Testis (tissue), 3 donors: ENCODE results near the gene CFLAR. TPM values are rescaled to one million over a fixed set of nuclear protein-coding genes. Genes with fewer than 3 reads are reported as not detected.

Source experiments
- DNase-seq: peaks from one replicate; pipeline ENCODE4 v3.0.0-alpha.2; 2019
- H3K27ac ChIP-seq, 2 donors: fragments of 200-600 bp; sonication (generic); one replicate each; pipeline ENCODE4 v1.5.1; 2019
- H3K27me3 ChIP-seq: fragments of 200-600 bp; sonication (generic); one replicate; pipeline ENCODE4 v1.5.1; 2019
- H3K36me3 ChIP-seq: fragments of 200-600 bp; sonication (generic); one replicate; pipeline ENCODE4 v1.5.1; 2017; ENCODE audit warnings: low read depth; ENCODE audit errors: missing control alignments
- H3K4me1 ChIP-seq: fragments of 200-600 bp; sonication (generic); one replicate; pipeline ENCODE4 v1.5.1; 2019
- H3K4me3 ChIP-seq, 2 donors: fragments of 200-600 bp; sonication (generic); one replicate each; pipeline ENCODE4 v1.5.1; 2017 to 2019
- H3K9me3 ChIP-seq: fragments of 200-600 bp; sonication (generic); one replicate; pipeline ENCODE4 v1.5.1; 2017
- CTCF ChIP-seq, 3 experiments: fragments of 450-650 bp in 2 of 3; fragments of 200-600 bp in 1 of 3; sonication (generic) in 1 of 3; IDR thresholded peaks; one replicate each; pipeline ENCODE4 v1.5.1; 2016 to 2019; ENCODE audit warnings: antibody characterized with exemption in 3 of 3, mild to moderate bottlenecking in 2 of 3, moderate library complexity in 1 of 3
- POLR2A ChIP-seq: fragments of 450-650 bp; IDR thresholded peaks from one replicate; pipeline ENCODE4 v1.6.1; 2017; ENCODE audit warnings: antibody characterized with exemption, mild to moderate bottlenecking, moderate library complexity
- WGBS, 2 donors: methylation state at CpG; one replicate each; pipeline ENCODE4 v1.1.5; 2018; 5-methylcytosine and 5-hydroxymethylcytosine counted together
- intact Hi-C: fragments of 100-400 bp; cut with DNase I; formaldehyde crosslinking; loops from one replicate; pipeline ENCODE4 v1.15.1; 2023; ENCODE audit warnings: low total_unique reads
- polyA plus RNA-seq: library from polyadenylated mRNA; stranded (reverse); fragments of 350-450 nt; fragmentation: Illumina TruSeq; extraction: RNeasy Lipid Tissue Mini Kit (QIAGEN cat#74804); gene quantifications from one replicate; pipeline ENCODE4 v1.2.3, GENCODE V29; 2014; ENCODE audit warnings: low read depth, low replicate concordance; ENCODE audit not compliant: insufficient read depth
- total RNA-seq, 2 donors: library from RNA; depleted of rRNA; stranded (reverse); fragments of >200 nt; gene quantifications; one replicate each; pipeline ENCODE4 v1.2.3, GENCODE V29; 2016

Gene CFLAR
- total and polyA plus RNA-seq, 3 donors from 2014 or later, result 51.1 to 137 (median 117) TPM

GRCh38 chr2:201156640-201157039, 40.7 kb downstream of the CFLAR start:
- Histone ChIP-seq H3K36me3 (no peaks in the 10 kb centered on the region), H3K9me3 (no peaks in the 10 kb centered on the region), H3K4me3 (no peak overlapping the region), H3K27ac (no peak overlapping the region), H3K27me3 (no peaks in the 10 kb centered on the region), H3K4me1 (peaks cover 16% of the 10 kb centered on the region)
- WGBS, 2 donors, result 57 to 91% methylated on average over 1 of the region's 1 CpG
- TF ChIP-seq CTCF (IDR thresholded peaks at IDR 0.05), result no peak
- no peak for TF ChIP-seq POLR2A
- no peak for DNase-seq
- intact Hi-C loops, result loop anchor here (5.0 to 10.0 kb wide), 2 partner anchors 39 to 252 kb away; partner anchors contain the start of gene CFLAR

GRCh38 chr2:201157694-201158093, 41.7 kb downstream of the CFLAR start:
- peak overlapping the region; percentile 31 to 33 for H3K27ac ChIP-seq
- no peak overlapping the region for H3K4me3 ChIP-seq
- peaks cover 16% of the 10 kb centered on the region for H3K4me1 ChIP-seq
- no peak for TF ChIP-seq POLR2A
- no peak for TF ChIP-seq CTCF (IDR thresholded peaks at IDR 0.05)
- H3K36me3 ChIP-seq, result no peaks in the 10 kb centered on the region
- WGBS, 2 donors, result 55 to 65% methylated on average over 4 of the region's 4 CpGs
- H3K27me3 ChIP-seq, result no peaks in the 10 kb centered on the region
- no peaks in the 10 kb centered on the region for H3K9me3 ChIP-seq
- intact Hi-C loops, result loop anchor here (5.0 to 10.0 kb wide), 2 partner anchors 40 to 253 kb away; partner anchors contain the start of gene CFLAR
- DNase-seq, result no peak

DNA sequence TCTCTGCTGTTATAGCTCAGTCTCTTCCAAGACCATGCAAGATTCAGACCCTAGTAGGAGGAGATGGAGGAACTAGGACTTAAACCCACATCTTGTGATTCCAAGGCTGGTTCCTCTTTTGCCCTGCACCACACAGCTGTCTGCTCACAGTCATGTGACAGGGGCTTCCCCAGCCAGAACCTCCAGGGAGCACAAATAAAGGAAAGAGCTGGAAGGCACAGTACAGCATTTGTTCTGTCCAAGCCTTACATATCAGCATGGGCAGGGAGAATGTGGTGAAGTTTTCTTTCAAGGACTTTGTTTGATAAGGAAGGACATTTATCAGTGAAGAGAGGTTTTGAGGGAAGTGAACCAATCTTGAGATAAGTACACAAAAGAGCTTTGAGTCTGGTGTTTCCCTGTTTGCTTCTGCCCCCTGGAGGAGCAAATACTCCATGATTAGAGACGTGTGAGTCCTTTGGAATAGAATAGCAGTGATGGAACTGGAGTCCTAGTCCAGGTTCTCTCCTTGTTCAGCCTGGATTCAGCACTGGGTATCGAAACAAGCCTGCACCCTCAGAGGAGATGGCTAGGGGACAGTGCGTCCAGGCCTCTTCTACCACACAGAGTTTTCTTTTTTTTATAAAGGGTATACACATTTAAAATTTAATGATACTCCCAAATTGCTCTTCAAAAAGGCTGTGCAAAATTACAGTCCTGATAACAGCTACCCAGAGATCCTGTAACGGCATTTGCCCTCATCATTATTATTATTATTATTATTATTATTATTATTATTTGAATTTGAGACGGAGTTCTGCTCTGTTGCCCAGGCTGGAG, 42.4 kb downstream of the CFLAR start:
- Histone ChIP-seq H3K4me1 (peaks cover 16% of the 10 kb centered on the region), H3K27me3 (no peaks in the 10 kb centered on the region), H3K36me3 (no peaks in the 10 kb centered on the region), H3K9me3 (no peaks in the 10 kb centered on the region), H3K4me3 (no peak overlapping the region), H3K27ac (peak overlapping the region; percentile 31 to 33)
- peak; percentile 56 to 82 (median 76) for TF ChIP-seq CTCF (IDR thresholded peaks at IDR 0.05)
- no peak for TF ChIP-seq POLR2A
- intact Hi-C loops, result loop anchor here (5.0 to 10.0 kb wide), 2 partner anchors 41 to 254 kb away; partner anchors contain the start of gene CFLAR
- DNase-seq, result peak; percentile 91
- 45% methylated on average over 5 of the region's 5 CpGs for WGBS, 2 donors

GRCh38 chr2:201164166-201164565, 48.2 kb downstream of the CFLAR start:
- Histone ChIP-seq H3K27ac (no peak overlapping the region), H3K4me1 (no peaks in the 10 kb centered on the region), H3K27me3 (no peaks in the 10 kb centered on the region), H3K9me3 (no peaks in the 10 kb centered on the region), H3K4me3 (no peak overlapping the region), H3K36me3 (no peaks in the 10 kb centered on the region)
- intact Hi-C loops, result no loop called here
- DNase-seq, result no peak
- TF ChIP-seq POLR2A, result no peak
- no peak for TF ChIP-seq CTCF (IDR thresholded peaks at IDR 0.05)
- WGBS, 2 donors, result 92 to 96% methylated on average over 1 of the region's 1 CpG
